Thymus (tissue), 2 donors: ENCODE results near the gene INTS11. TPM values are rescaled to one million over a fixed set of nuclear protein-coding genes. Genes with fewer than 3 reads are reported as not detected.

Source experiments
- polyA plus RNA-seq: library from polyadenylated mRNA; stranded (reverse); fragments of 200-250 nt; gene quantifications from one replicate; pipeline ENCODE4 v1.2.3, GENCODE V29; 2013
- total RNA-seq: library from RNA; stranded (reverse); fragments of 120-200 nt; gene quantifications from one replicate; pipeline ENCODE4 v1.2.4, GENCODE V29; 2013
- donor health status: healthy.

INTS11 gene
- total and polyA plus RNA-seq, 2 donors: 60.8 to 216 TPM

Other genes with a start within 250 kb of the INTS11 start
- gene C1orf159, start 208.6 kb downstream of the INTS11 start, total RNA-seq: 5.0 TPM
- 17.8 TPM for gene C1orf159, start 208.6 kb downstream of the INTS11 start, polyA plus RNA-seq
- 0.14 TPM for gene TTLL10, start 150.8 kb downstream of the INTS11 start, total RNA-seq
- gene TTLL10, start 150.8 kb downstream of the INTS11 start, polyA plus RNA-seq: 0.27 TPM
- 4.2 TPM for gene TNFRSF18, start 118.1 kb downstream of the INTS11 start, total RNA-seq
- gene TNFRSF18, start 118.1 kb downstream of the INTS11 start, polyA plus RNA-seq: 29.9 TPM
- gene TNFRSF4, start 110.5 kb downstream of the INTS11 start, total RNA-seq: 12.7 TPM
- gene TNFRSF4, start 110.5 kb downstream of the INTS11 start, polyA plus RNA-seq: 18.8 TPM
- 37.6 TPM for gene SDF4, start 92.7 kb downstream of the INTS11 start, total RNA-seq
- 79.1 TPM for gene SDF4, start 92.7 kb downstream of the INTS11 start, polyA plus RNA-seq
- 16.3 TPM for gene B3GALT6, start 92.4 kb downstream of the INTS11 start, total RNA-seq
- gene B3GALT6, start 92.4 kb downstream of the INTS11 start, polyA plus RNA-seq: 11.8 TPM
- 2.1 TPM for gene C1QTNF12, start 77.9 kb downstream of the INTS11 start, total RNA-seq
- 3.4 TPM for gene C1QTNF12, start 77.9 kb downstream of the INTS11 start, polyA plus RNA-seq
- 34.7 TPM for gene UBE2J2, start 50.8 kb downstream of the INTS11 start, total RNA-seq
- 67.1 TPM for gene UBE2J2, start 50.8 kb downstream of the INTS11 start, polyA plus RNA-seq
- 1.7 TPM for gene SCNN1D, start 44.2 kb downstream of the INTS11 start, total RNA-seq
- gene SCNN1D, start 44.2 kb downstream of the INTS11 start, polyA plus RNA-seq: 12.5 TPM
- 15.5 TPM for gene ACAP3, start 16.7 kb downstream of the INTS11 start, total RNA-seq
- gene ACAP3, start 16.7 kb downstream of the INTS11 start, polyA plus RNA-seq: 58.8 TPM
- 12.5 TPM for gene PUSL1, start 16.1 kb downstream of the INTS11 start, total RNA-seq
- 10.0 TPM for gene PUSL1, start 16.1 kb downstream of the INTS11 start, polyA plus RNA-seq
- 8.5 TPM for gene CPTP, start 142 bp upstream of the INTS11 start, total RNA-seq
- 10.3 TPM for gene CPTP, start 142 bp upstream of the INTS11 start, polyA plus RNA-seq
- 0.19 TPM for gene TAS1R3, start 6.6 kb upstream of the INTS11 start, total RNA-seq
- gene TAS1R3, start 6.6 kb upstream of the INTS11 start, polyA plus RNA-seq: 0.37 TPM
- gene DVL1, start 24.8 kb upstream of the INTS11 start, total RNA-seq: 19.6 TPM
- gene DVL1, start 24.8 kb upstream of the INTS11 start, polyA plus RNA-seq: 40.9 TPM
- 2.7 TPM for gene MXRA8, start 33.9 kb upstream of the INTS11 start, total RNA-seq
- 9.6 TPM for gene MXRA8, start 33.9 kb upstream of the INTS11 start, polyA plus RNA-seq
- gene AURKAIP1, start 50.5 kb upstream of the INTS11 start, total RNA-seq: 96.2 TPM
- 116 TPM for gene AURKAIP1, start 50.5 kb upstream of the INTS11 start, polyA plus RNA-seq
- gene CCNL2, start 74.7 kb upstream of the INTS11 start, total RNA-seq: 73.8 TPM
- gene CCNL2, start 74.7 kb upstream of the INTS11 start, polyA plus RNA-seq: 340 TPM
- 119 TPM for gene MRPL20, start 82.6 kb upstream of the INTS11 start, total RNA-seq
- gene MRPL20, start 82.6 kb upstream of the INTS11 start, polyA plus RNA-seq: 140 TPM
- 7.9 TPM for gene ANKRD65, start 96.6 kb upstream of the INTS11 start, total RNA-seq
- gene ANKRD65, start 96.6 kb upstream of the INTS11 start, polyA plus RNA-seq: 16.0 TPM
- 5.1 TPM for gene VWA1, start 111.0 kb upstream of the INTS11 start, total RNA-seq
- gene VWA1, start 111.0 kb upstream of the INTS11 start, polyA plus RNA-seq: 16.8 TPM
- gene ATAD3C, start 125.0 kb upstream of the INTS11 start, total RNA-seq: 0.24 TPM
- gene ATAD3C, start 125.0 kb upstream of the INTS11 start, polyA plus RNA-seq: 2.8 TPM
- gene ATAD3B, start 147.1 kb upstream of the INTS11 start, total RNA-seq: 14.9 TPM
- gene ATAD3B, start 147.1 kb upstream of the INTS11 start, polyA plus RNA-seq: 58.9 TPM
- 20.2 TPM for gene ATAD3A, start 187.5 kb upstream of the INTS11 start, total RNA-seq
- 17.5 TPM for gene ATAD3A, start 187.5 kb upstream of the INTS11 start, polyA plus RNA-seq
- gene TMEM240, start 216.0 kb upstream of the INTS11 start, total RNA-seq: 0.42 TPM
- 2.8 TPM for gene TMEM240, start 216.0 kb upstream of the INTS11 start, polyA plus RNA-seq